NCI-H146 (cell line): ENCODE measurements around the gene CORO6.
A peak's percentile ranks its signal among the peaks of the same experiment; 100 is the strongest.

Experiments
- DNase-seq: peaks from one replicate; lab custom pipeline; 2025; lab: John Stamatoyannopoulos, UW

Gene CORO6

GRCh38 chr17:29630630-29631193, 8.0 kb upstream of the CORO6 start:
- DNase-seq, result no peak

GRCh38 chr17:29629839-29630238, 7.1 kb upstream of the CORO6 start:
- DNase-seq, result no peak

- DNase-seq, result no peak
These were observed 5.9 kb upstream of the CORO6 start for GRCh38 chr17:29628644-29629043.

GRCh38 chr17:29627951-29628350, 5.2 kb upstream of the CORO6 start:
- DNase-seq, result no peak

GRCh38 chr17:29625037-29625750, 2.5 kb upstream of the CORO6 start:
- DNase-seq, result no peak

- no peak for DNase-seq
These were observed 1.9 kb upstream of the CORO6 start for GRCh38 chr17:29624586-29624985.

GRCh38 chr17:29623283-29623647, 553 bp upstream of the CORO6 start:
- no peak for DNase-seq

GRCh38 chr17:29621751-29622194, 939 bp downstream of the CORO6 start:
- no peak for DNase-seq

GRCh38 chr17:29620779-29621500, 1.8 kb downstream of the CORO6 start:
- no peak for DNase-seq

- DNase-seq, result no peak
These were observed 2.4 kb downstream of the CORO6 start for GRCh38 chr17:29620271-29620670.

- peak; percentile 8 for DNase-seq
These were observed 3.5 kb downstream of the CORO6 start for GRCh38 chr17:29619251-29619650.

- DNase-seq, result no peak
These were observed 4.2 kb downstream of the CORO6 start for GRCh38 chr17:29618272-29619065.

GRCh38 chr17:29617481-29618271, 5.0 kb downstream of the CORO6 start:
- peak; percentile 81 for DNase-seq

- DNase-seq, result peak; percentile 86
These were observed 5.6 kb downstream of the CORO6 start for GRCh38 chr17:29617125-29617480.

- no peak for DNase-seq
These were observed 6.2 kb downstream of the CORO6 start for GRCh38 chr17:29616300-29617048.

- DNase-seq, result no peak
These were observed 7.0 kb downstream of the CORO6 start for GRCh38 chr17:29615492-29616299.

GRCh38 chr17:29615048-29615385, 7.7 kb downstream of the CORO6 start:
- no peak for DNase-seq

- DNase-seq, result no peak
These were observed 8.2 kb downstream of the CORO6 start for GRCh38 chr17:29614349-29615047.

- DNase-seq, result no peak
These were observed 8.9 kb downstream of the CORO6 start for GRCh38 chr17:29613856-29614255.
